Transverse colon (tissue), 4 donors: Measurements from ENCODE around the gene UNC5B.

Source experiments
- CTCF ChIP-seq, 5 experiments: fragments of 200-600 bp in 3 of 5; fragments of 450-650 bp in 2 of 5; sonication (generic) in 3 of 5; IDR thresholded peaks; 1 replicate in 2 of 5; 2 replicates in 3 of 5; pipeline ENCODE4 v1.5.1; 2016 to 2017; ENCODE audit warnings: antibody characterized with exemption in 5 of 5, inconsistent platforms in 3 of 5, mild to moderate bottlenecking in 2 of 5, moderate library complexity in 1 of 5
- EP300 ChIP-seq: sonication (generic); formaldehyde crosslinking; IDR thresholded peaks from one replicate; pipeline ENCODE4 v1.6.1; 2017; ENCODE audit warnings: antibody characterized with exemption, low read depth
- POLR2AphosphoS5 ChIP-seq, 3 donors: sonication (generic); formaldehyde crosslinking; IDR thresholded peaks; one replicate each; pipeline ENCODE4 v1.6.1; 2016; ENCODE audit warnings: antibody characterized with exemption in 3 of 3

- TF ChIP-seq POLR2AphosphoS5 (IDR thresholded peaks at IDR 0.05) (no peak), EP300 (no peak), CTCF (IDR thresholded peaks at IDR 0.05) (no peak)
These were observed 53.3 kb downstream of the UNC5B start for GRCh38 chr10:71265618-71266146.
